Endothelial cell of umbilical vein (primary cell): Measurements from ENCODE around the gene CCDC85C.

Experiments used
- EZH2 ChIP-seq: IDR thresholded peaks from 2 replicates; pipeline ENCODE4 v1.6.1; 2012; ENCODE audit warnings: borderline replicate concordance, low read depth, mild to moderate bottlenecking, moderate library complexity, low read length, inconsistent platforms; ENCODE audit not compliant: severe bottlenecking
- FOS ChIP-seq: IDR thresholded peaks from 2 replicates; pipeline ENCODE4 v1.6.1; 2011; ENCODE audit warnings: mild to moderate bottlenecking, low read length, moderate library complexity, borderline replicate concordance; ENCODE audit not compliant: insufficient read depth
- GATA2 ChIP-seq: IDR thresholded peaks from 2 replicates; pipeline ENCODE4 v1.7.0; 2011; ENCODE audit warnings: low read depth, mild to moderate bottlenecking, moderate library complexity, mixed read lengths, low read length; ENCODE audit not compliant: insufficient read length, insufficient read depth
- MYC ChIP-seq: IDR thresholded peaks from one replicate; pipeline ENCODE4 v1.6.1; 2011; ENCODE audit warnings: mild to moderate bottlenecking, low read depth, low read length
- POLR2A ChIP-seq: IDR thresholded peaks from 2 replicates; pipeline ENCODE4 v1.6.1; 2012; ENCODE audit warnings: low read depth, mild to moderate bottlenecking, control low read depth, low read length
- POLR2AphosphoS5 ChIP-seq: IDR thresholded peaks from 2 replicates; pipeline ENCODE4 v1.6.1; 2012; ENCODE audit warnings: low read depth, mild to moderate bottlenecking, control low read depth, low read length, moderate library complexity; ENCODE audit not compliant: insufficient read depth
- TF ChIP-seq, protein P1 (sequence below), 2 donors: IDR thresholded peaks; 1 replicate in 1 of 2; 2 replicates in 1 of 2; pipeline ENCODE4 v1.5.1; 2011; ENCODE audit warnings: low read length in 2 of 2, mild to moderate bottlenecking in 2 of 2, moderate library complexity in 2 of 2, control low read depth in 1 of 2, inconsistent platforms in 1 of 2, low read depth in 1 of 2; ENCODE audit not compliant: insufficient read depth in 1 of 2; ENCODE audit errors: extremely low read depth in 1 of 2

DNA sequence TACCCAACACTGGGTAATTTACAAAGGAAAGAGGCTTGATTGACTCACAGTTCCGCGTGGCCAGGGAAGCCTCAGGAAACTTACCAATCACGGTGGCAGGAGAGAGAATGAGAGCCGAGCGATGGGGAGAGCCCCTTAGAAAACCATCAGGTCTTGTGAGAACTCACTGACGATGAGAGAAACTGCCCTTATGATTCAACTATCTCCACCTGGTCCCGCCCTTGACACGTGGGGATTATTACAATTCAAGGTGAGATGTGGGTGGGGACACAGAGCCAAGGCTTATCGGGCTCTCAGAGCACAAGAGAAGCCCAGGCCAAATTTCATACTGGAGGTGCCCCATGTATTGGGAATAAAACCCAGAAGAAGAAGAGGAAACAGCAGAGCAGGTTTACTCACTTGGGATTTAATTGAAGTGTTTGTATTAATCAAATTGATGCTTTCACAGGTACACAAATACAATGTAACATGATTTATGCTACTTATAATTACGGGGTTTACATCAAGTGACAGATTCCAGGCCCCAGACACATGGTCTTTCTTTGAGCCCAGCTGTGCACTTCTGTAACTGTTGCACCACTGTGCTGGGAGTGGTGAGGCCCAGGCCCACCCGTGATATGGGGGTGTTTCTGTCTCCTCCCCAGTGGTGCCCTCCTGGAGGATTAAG, 8.2 kb upstream of the CCDC85C start:
- TF ChIP-seq, protein P1, sequence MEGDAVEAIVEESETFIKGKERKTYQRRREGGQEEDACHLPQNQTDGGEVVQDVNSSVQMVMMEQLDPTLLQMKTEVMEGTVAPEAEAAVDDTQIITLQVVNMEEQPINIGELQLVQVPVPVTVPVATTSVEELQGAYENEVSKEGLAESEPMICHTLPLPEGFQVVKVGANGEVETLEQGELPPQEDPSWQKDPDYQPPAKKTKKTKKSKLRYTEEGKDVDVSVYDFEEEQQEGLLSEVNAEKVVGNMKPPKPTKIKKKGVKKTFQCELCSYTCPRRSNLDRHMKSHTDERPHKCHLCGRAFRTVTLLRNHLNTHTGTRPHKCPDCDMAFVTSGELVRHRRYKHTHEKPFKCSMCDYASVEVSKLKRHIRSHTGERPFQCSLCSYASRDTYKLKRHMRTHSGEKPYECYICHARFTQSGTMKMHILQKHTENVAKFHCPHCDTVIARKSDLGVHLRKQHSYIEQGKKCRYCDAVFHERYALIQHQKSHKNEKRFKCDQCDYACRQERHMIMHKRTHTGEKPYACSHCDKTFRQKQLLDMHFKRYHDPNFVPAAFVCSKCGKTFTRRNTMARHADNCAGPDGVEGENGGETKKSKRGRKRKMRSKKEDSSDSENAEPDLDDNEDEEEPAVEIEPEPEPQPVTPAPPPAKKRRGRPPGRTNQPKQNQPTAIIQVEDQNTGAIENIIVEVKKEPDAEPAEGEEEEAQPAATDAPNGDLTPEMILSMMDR (IDR thresholded peaks at IDR 0.05; ENCODE audit: extremely low read depth in 1 of 2, insufficient read depth in 1 of 2, low read depth in 1 of 2, low read length in 2 of 2), result no peak
- no peak for TF ChIP-seq EZH2
- no peak for TF ChIP-seq FOS
- no peak for TF ChIP-seq POLR2AphosphoS5
- no peak for TF ChIP-seq POLR2A
- TF ChIP-seq GATA2, result no peak
- TF ChIP-seq MYC, result no peak
